ENCODE results near the gene PI4KA.
"Not testable (repeated sequence)": the region's sequence is repeated elsewhere in the genome, so short reads cannot be mapped to it uniquely, and the experiment has no call there.

PI4KA gene

GRCh38 chr22:20858615-20859416 lies at the start of gene PI4KA, which contains the start of gene SNAP29:
PI4KA (minus strand) TSS chr22:20858811; CDS start chr22:20858725, 86 bp downstream.
SNAP29 (plus strand) TSS chr22:20859007; CDS start chr22:20859111, 104 bp downstream.
- peak; percentile 71 for FAIRE-seq

GRCh38 chr22:20906387-20906767 lies 47.8 kb upstream of the PI4KA start:
- no peak for FAIRE-seq
- no peak for DNase-seq (ENCODE audit: insufficient read length, low spot score)

More at GRCh38 chr22:20858615-20859416, at the start of gene PI4KA, which contains the start of gene SNAP29:
- peak; percentile 96 for DNase-seq (ENCODE audit: insufficient read length, low spot score)

GRCh38 chr22:20905415-20906386 lies 47.1 kb upstream of the PI4KA start:
- DNase-seq (ENCODE audit: insufficient read length, low spot score), result no peak

GRCh38 chr22:20904980-20905355 lies 46.4 kb upstream of the PI4KA start:
- FAIRE-seq (no peak), DNase-seq (ENCODE audit: insufficient read length, low spot score) (no peak)

More at GRCh38 chr22:20905415-20906386, 47.1 kb upstream of the PI4KA start:
- FAIRE-seq, result no peak

GRCh38 chr22:20904008-20904979 lies 45.7 kb upstream of the PI4KA start:
- FAIRE-seq, result no peak
- DNase-seq (ENCODE audit: insufficient read length, low spot score), result peak; percentile 43

- no peak for DNase-seq (ENCODE audit: insufficient read length, low spot score)
- FAIRE-seq, result no peak
Measured at GRCh38 chr22:20903093-20903492, 44.5 kb upstream of the PI4KA start.

GRCh38 chr22:20901093-20902033 lies 42.8 kb upstream of the PI4KA start:
- not testable (repeated sequence) for DNase-seq (ENCODE audit: insufficient read length, low spot score); FAIRE-seq

- FAIRE-seq (no peak), DNase-seq (ENCODE audit: insufficient read length, low spot score) (no peak)
Measured at GRCh38 chr22:20899827-20900423, 41.3 kb upstream of the PI4KA start.

- FAIRE-seq; DNase-seq (ENCODE audit: insufficient read length, low spot score): not testable (repeated sequence)
Measured at GRCh38 chr22:20897737-20898136, 39.1 kb upstream of the PI4KA start.

GRCh38 chr22:20890975-20891374 lies 32.4 kb upstream of the PI4KA start:
- no peak for FAIRE-seq
- DNase-seq (ENCODE audit: insufficient read length, low spot score), result no peak

- FAIRE-seq (no peak), DNase-seq (ENCODE audit: insufficient read length, low spot score) (no peak)
Measured at GRCh38 chr22:20889904-20890540, 31.4 kb upstream of the PI4KA start.

GRCh38 chr22:20889025-20889704 lies 30.6 kb upstream of the PI4KA start:
- DNase-seq (ENCODE audit: insufficient read length, low spot score) (no peak), FAIRE-seq (no peak)

- no peak for DNase-seq (ENCODE audit: insufficient read length, low spot score)
- no peak for FAIRE-seq
Measured at GRCh38 chr22:20887375-20887774, 28.8 kb upstream of the PI4KA start.

- FAIRE-seq (peak; percentile 72), DNase-seq (ENCODE audit: insufficient read length, low spot score) (peak; percentile 80)
Measured at GRCh38 chr22:20885557-20886323, 27.1 kb upstream of the PI4KA start.

GRCh38 chr22:20885017-20885556 lies 26.5 kb upstream of the PI4KA start:
- FAIRE-seq, result no peak
- no peak for DNase-seq (ENCODE audit: insufficient read length, low spot score)

- DNase-seq (ENCODE audit: insufficient read length, low spot score), result no peak
- FAIRE-seq, result no peak
Measured at GRCh38 chr22:20884454-20884853, 25.8 kb upstream of the PI4KA start.

Measured in HTR-8/SVneo (cell line).